Ascending aorta (tissue), 2 donors: ENCODE measurements around the gene BSCL2. TPM values are rescaled to one million over a fixed set of nuclear protein-coding genes. Genes with fewer than 3 reads are reported as not detected.

Experiments
- DNase-seq, 2 donors: peaks; one replicate each; pipeline ENCODE4 v3.0.0-alpha.2; 2019; ENCODE audit warnings: low spot score in 2 of 2
- H3K27ac ChIP-seq, 2 donors: fragments of 200-600 bp; sonication (generic); one replicate each; pipeline ENCODE4 v1.5.1; 2016 to 2017; ENCODE audit warnings: mild to moderate bottlenecking in 1 of 2
- H3K27me3 ChIP-seq: fragments of 200-600 bp; sonication (generic); one replicate; pipeline ENCODE4 v1.5.1; 2017
- H3K36me3 ChIP-seq, 2 donors: fragments of 200-600 bp; sonication (generic); one replicate each; pipeline ENCODE4 v1.5.1; 2016
- H3K4me1 ChIP-seq, 2 donors: fragments of 200-600 bp; sonication (generic); one replicate each; pipeline ENCODE4 v1.5.1; 2016 to 2017; ENCODE audit warnings: mild to moderate bottlenecking in 1 of 2
- H3K4me3 ChIP-seq, 2 donors: fragments of 200-600 bp; sonication (generic); one replicate each; pipeline ENCODE4 v1.5.1; 2016 to 2017; ENCODE audit warnings: mild to moderate bottlenecking in 1 of 2
- H3K9me3 ChIP-seq, 2 donors: fragments of 200-600 bp; sonication (generic); one replicate each; pipeline ENCODE4 v1.5.1; 2016
- intact Hi-C: fragments of 100-400 bp; cut with DNase I; formaldehyde crosslinking; loops from one replicate; pipeline ENCODE4 v1.15.1; 2023
- total RNA-seq: library from RNA; depleted of rRNA; stranded (reverse); fragments of >200 nt; gene quantifications from one replicate; pipeline ENCODE4 v1.1.0, GENCODE V29; 2016
- TF ChIP-seq, protein P1 (sequence below), 3 experiments: fragments of 200-600 bp in 2 of 3; fragments of 450-650 bp in 1 of 3; sonication (generic) in 2 of 3; IDR thresholded peaks; one replicate each; pipeline ENCODE4 v1.5.1; 2016 to 2019; ENCODE audit warnings: antibody characterized with exemption in 3 of 3, mild to moderate bottlenecking in 1 of 3, moderate library complexity in 1 of 3

BSCL2 gene
- total RNA-seq, 1 donor from 2014 or later: 55.9 TPM

DNA sequence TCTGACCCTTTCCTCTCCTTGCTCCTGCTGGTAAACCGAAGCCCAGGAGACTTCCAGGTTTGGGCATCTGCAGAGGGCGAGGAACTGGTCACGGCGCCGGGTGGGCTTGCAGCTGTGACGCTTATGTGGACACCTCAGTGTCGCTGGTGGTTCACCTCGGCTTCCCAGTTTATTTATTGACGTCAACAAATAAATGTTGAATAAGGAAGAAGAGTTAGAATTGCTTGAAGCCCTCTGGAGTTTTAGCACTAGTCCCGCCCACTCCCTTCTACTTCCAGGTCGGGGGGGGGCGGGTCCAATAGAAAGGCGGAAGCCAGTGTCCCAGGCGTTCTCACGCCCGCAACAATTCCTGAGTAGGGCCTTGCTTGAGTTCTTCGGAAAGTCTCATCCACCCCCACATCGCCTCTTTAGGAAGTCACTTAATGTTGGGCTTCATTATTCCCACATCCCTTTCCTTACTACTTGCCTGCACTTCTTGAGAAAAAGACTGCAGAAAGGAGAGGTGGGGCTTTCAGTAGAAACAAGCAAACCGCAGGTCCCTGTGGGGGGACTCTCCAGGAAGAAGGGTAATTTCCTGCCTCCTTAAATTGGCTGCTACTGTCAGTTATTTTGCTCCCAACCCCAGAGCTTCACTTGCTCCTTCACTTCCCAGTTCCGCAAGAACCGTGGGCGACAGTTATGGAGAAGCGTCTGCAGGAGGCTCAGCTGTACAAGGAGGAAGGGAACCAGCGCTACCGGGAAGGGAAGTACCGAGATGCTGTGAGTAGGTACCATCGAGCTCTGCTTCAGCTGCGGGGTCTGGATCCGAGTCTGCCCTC lies 21.2 kb upstream of the BSCL2 start, which contains the start of gene TTC9C:
Gene TTC9C (plus strand): TSS at position 316 of the 818 bp plus-strand sequence. CDS start 363 bp downstream, at position 679.
- intact Hi-C loops: loop anchor here (1.0 to 5.0 kb wide), 5 partner anchors 25 to 129 kb away; partner anchors contain the start of genes C11orf98, CSKMT, TAF6L and TMEM179B
- Histone ChIP-seq H3K27ac (peak within 1 kb of the TSS; percentile 92 to 95), H3K27me3 (no peaks in the 10 kb centered on the region), H3K4me1 (peaks cover 5 to 42% of the 10 kb centered on the region in 2 donors), H3K36me3 (peaks cover 10 to 20% of the 10 kb centered on the region in 2 donors), H3K9me3 (no peaks in the 10 kb centered on the region), H3K4me3 (peak within 1 kb of the TSS; percentile 98 to 99)
- TF ChIP-seq, protein P1, sequence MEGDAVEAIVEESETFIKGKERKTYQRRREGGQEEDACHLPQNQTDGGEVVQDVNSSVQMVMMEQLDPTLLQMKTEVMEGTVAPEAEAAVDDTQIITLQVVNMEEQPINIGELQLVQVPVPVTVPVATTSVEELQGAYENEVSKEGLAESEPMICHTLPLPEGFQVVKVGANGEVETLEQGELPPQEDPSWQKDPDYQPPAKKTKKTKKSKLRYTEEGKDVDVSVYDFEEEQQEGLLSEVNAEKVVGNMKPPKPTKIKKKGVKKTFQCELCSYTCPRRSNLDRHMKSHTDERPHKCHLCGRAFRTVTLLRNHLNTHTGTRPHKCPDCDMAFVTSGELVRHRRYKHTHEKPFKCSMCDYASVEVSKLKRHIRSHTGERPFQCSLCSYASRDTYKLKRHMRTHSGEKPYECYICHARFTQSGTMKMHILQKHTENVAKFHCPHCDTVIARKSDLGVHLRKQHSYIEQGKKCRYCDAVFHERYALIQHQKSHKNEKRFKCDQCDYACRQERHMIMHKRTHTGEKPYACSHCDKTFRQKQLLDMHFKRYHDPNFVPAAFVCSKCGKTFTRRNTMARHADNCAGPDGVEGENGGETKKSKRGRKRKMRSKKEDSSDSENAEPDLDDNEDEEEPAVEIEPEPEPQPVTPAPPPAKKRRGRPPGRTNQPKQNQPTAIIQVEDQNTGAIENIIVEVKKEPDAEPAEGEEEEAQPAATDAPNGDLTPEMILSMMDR (IDR thresholded peaks at IDR 0.05): no peak
- DNase-seq: peak; percentile 54 to 95

DNA sequence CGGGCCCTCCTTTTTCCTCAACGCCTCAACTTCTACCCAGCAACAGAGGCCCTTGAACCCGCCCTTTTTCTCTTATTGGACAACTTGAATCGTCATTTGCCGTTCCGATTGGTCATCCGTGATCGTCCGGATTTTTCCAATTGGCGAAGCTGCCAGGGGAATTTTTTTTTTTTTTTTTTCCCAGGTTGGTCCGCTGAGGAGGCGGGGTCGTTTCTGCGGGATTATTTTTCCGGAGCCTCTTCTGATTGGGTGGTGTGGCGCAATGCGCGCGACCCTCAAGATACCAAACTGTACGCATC lies 20.6 kb upstream of the BSCL2 start:
- TF ChIP-seq, protein P1 (IDR thresholded peaks at IDR 0.05): no peak

DNA sequence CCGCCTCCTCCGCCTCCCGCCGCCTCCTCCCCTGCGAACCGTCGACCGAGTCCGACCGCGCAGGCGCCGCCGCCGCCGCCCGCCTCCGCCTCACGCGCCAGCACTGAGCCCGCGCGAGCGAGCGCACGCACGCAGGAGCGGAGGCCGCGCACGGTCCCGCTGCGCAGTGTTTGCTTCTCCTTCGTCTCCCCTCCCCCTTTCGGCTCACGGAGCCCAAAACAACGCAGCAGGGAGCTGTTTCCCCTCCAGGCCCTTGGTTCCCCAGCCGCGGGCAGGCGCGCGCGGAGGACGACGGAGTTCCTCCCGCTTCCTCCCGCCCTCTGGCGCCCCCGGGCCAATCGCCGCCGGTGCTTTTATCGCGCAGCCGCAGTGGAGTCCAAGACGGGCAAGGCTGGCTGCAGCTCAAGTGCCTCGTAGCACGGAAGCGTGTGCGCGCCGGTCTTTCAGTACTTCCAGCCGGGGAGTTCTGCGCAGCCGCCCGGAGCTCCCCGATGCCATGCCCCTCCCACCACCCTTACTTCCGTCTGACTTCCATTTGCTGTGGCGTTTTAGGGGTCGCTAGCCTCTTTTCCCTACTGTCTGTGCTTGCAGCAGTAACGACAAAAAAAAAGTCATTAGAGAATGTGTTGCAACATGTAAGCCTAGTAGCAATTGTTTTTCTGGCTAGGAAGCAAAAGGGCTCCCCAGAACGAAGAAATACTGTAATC lies 20.1 kb upstream of the BSCL2 start, which contains the start of gene HNRNPUL2:
Gene HNRNPUL2 (minus strand): TSS at position 293 of the 707 bp plus-strand sequence. CDS start 301 bp downstream, outside the sequence.
- peak; percentile 91 to 98 for DNase-seq
- TF ChIP-seq, protein P1 (IDR thresholded peaks at IDR 0.05): peak in 2 of 3 experiments; percentile 8 to 15
- H3K9me3 ChIP-seq: no peaks in the 10 kb centered on the region
- no peaks in the 10 kb centered on the region for H3K27me3 ChIP-seq
- peak within 1 kb of the TSS; percentile 92 to 95 for H3K27ac ChIP-seq
- peaks cover 5 to 42% of the 10 kb centered on the region in 2 donors for H3K4me1 ChIP-seq
- intact Hi-C loops: loop anchor here (1.0 to 5.0 kb wide), 5 partner anchors 18 to 130 kb away; partner anchors contain the start of genes B3GAT3 and GANAB
- H3K36me3 ChIP-seq: peaks cover 16 to 25% of the 10 kb centered on the region in 2 donors
- peak within 1 kb of the TSS; percentile 98 to 99 for H3K4me3 ChIP-seq

More for the DNA sequence above, 20.6 kb upstream of the BSCL2 start:
- H3K27ac ChIP-seq: peak overlapping the region; percentile 92 to 95
- peak overlapping the region; percentile 98 to 99 for H3K4me3 ChIP-seq
- no peaks in the 10 kb centered on the region for H3K9me3 ChIP-seq
- peaks cover 5 to 42% of the 10 kb centered on the region in 2 donors for H3K4me1 ChIP-seq
- DNase-seq: peak; percentile 61 to 92
- no peaks in the 10 kb centered on the region for H3K27me3 ChIP-seq
- H3K36me3 ChIP-seq: peaks cover 11 to 20% of the 10 kb centered on the region in 2 donors
- intact Hi-C loops: loop anchor here (1.0 to 5.0 kb wide), 9 partner anchors 19 to 129 kb away; partner anchors contain the start of genes B3GAT3, C11orf98, CSKMT and GANAB

DNA sequence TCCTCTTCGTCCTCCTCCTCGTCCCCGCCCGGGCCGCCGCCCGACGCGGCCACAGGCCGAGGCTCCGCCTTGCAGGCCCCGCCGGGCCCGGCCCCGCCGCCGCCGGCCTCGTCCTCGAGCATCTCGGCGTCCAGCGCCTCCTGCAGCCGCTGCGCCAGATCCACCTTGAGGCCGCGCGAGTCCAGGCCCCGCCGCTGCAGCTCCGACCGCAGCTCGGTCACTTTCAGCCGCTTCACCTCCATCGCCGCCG lies 19.6 kb upstream of the BSCL2 start:
- Histone ChIP-seq H3K27me3 (no peaks in the 10 kb centered on the region), H3K4me3 (peak overlapping the region; percentile 98 to 99), H3K36me3 (peaks cover 21 to 29% of the 10 kb centered on the region in 2 donors), H3K4me1 (peaks cover 5 to 42% of the 10 kb centered on the region in 2 donors), H3K27ac (peak overlapping the region; percentile 92 to 95), H3K9me3 (no peaks in the 10 kb centered on the region)
- intact Hi-C loops: loop anchor here (1.0 to 5.0 kb wide), 5 partner anchors 18 to 130 kb away; partner anchors contain the start of genes B3GAT3 and GANAB
- DNase-seq: no peak
- TF ChIP-seq, protein P1 (IDR thresholded peaks at IDR 0.05): no peak

DNA sequence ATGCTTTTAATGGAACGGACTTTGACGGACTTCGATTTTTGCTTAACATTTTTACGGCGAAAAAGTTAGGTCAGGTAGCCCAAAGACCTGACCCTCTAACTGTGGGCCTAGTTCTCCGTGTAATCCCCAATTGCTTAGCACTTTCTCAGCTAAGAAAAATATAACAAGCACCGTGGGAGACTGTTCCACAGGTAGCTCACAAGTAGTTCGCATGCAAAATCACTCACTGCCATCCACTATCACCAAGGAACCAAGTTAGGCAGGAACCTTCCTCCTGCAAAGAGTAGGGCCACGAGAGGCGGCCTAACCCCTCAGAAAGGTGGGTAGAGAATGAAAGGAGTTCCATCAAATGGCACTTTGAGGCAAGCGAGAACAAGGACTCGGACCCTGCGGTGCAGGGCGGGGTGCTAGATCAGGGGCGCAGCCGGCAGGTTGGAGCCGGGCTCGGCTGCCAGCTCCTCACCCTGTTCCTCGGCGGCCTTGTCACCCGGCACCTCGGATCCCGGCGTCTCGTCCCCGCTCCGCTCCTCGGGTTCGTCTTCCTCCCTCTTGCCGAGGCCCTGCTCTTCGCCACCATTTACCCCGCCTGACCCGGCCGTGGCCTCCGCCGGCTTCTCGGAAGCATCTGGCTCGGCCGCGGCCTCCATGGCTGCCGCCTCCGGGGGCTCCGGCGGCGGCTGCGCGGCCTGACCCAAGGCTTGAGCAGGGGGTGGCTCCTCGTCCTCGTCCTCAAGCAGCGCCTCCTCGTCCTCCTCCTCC lies 19.1 kb upstream of the BSCL2 start:
- TF ChIP-seq, protein P1 (IDR thresholded peaks at IDR 0.05): no peak
- DNase-seq: no peak
- H3K27me3 ChIP-seq: no peaks in the 10 kb centered on the region
- intact Hi-C loops: loop anchor here (2.0 to 5.0 kb wide), 3 partner anchors 104 to 131 kb away; partner anchors contain the start of gene B3GAT3
- no peaks in the 10 kb centered on the region for H3K9me3 ChIP-seq
- H3K4me3 ChIP-seq: peak overlapping the region; percentile 98 to 99
- H3K4me1 ChIP-seq: peaks cover 5 to 41% of the 10 kb centered on the region in 2 donors
- peak overlapping the region; percentile 92 to 95 for H3K27ac ChIP-seq
- H3K36me3 ChIP-seq: peaks cover 25 to 34% of the 10 kb centered on the region in 2 donors
